GM20431 (cell line): ENCODE data around the gene SGK1.

Source experiments
- in situ Hi-C: fragments of 300-500 bp; cut with MseI, MboI; formaldehyde crosslinking; loops from one replicate; pipeline ENCODE4 v1.15.0; 2020; ENCODE audit warnings: low sequenced_read_pairs; ENCODE audit not compliant: unreplicated experiment

Gene SGK1

DNA sequence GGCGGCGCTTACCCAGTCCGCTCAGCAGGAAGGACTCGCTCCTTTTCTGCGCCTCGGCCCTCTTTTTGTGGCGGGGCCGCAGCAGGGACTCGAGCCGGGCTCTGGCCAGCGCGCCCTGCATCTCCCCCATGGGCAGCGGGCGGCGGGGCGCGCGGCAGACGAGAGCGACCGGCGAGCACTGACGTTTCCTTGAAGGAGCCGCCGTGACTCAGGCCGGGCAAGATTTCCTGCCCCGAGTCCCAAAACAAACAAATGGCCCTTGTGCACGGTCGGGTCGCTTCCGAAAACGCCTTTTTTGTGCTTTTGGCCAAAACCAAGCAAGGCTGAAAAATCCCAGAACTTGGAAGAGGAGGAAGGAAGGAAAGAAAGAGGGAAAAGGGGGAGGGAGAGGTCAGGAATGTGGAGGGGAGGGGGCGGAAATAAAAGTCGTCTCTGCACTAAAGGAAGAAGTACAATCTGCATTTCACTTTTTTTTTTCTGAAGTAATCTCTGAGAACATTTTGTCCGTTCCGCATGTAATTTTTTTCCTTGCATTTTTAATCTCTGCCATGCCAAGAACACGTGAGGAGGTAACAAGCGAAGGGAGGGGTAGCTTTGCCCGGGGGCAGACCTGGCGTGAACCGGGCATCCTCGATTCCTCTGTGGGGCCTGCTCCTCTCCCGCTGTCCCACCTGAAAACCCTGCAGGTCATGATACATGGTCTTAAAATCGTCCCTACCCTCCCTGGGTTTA, 142.2 kb downstream of the SGK1 start:
- in situ Hi-C loops = no loop called here

DNA sequence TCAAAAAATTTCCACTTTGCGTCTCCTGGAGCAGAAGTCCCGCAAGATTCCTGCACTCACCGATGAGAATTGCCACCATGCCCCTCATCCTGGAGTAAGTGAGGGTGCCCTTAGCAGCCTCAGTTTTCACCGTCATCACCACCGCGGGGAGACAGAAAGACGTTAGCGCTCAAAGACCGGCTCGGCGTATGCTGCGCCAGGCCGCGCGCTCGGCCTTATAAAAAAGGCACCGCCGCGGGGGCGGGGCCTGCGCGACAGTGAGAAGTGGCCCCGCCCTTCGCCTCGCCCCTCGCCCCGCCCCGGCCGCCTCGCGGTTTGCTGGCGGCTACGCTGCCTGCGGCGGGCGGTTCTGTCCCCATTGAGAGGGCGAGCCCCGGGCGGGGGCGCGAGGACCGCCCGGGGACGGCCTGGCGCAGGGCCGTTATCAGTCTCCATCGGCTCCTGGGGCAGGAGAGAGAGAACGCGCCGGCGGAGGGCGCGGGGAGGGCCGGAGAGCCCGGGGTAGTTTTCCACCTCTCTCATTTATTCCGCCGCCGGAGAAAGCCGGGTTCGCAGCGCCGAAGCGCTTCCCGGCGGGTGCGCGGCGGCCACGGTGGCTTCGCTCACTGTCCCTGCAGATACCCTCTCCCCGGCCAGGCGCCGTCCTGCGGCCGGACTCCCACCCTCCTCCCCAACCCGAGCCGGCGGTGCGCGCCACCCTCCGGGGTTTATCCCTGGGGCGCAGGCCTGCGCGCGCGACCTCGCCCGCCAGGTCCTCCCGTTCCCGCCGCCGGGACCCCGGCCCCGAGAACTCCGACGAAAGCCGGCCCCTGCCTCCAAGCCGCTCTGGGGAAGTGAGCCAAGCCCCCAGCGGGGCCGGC, 143.0 kb downstream of the SGK1 start:
- in situ Hi-C loops = loop anchor here (25.0 kb wide), 2 partner anchors 762 to 1262 kb away; no protein-coding TSS in a partner anchor

DNA sequence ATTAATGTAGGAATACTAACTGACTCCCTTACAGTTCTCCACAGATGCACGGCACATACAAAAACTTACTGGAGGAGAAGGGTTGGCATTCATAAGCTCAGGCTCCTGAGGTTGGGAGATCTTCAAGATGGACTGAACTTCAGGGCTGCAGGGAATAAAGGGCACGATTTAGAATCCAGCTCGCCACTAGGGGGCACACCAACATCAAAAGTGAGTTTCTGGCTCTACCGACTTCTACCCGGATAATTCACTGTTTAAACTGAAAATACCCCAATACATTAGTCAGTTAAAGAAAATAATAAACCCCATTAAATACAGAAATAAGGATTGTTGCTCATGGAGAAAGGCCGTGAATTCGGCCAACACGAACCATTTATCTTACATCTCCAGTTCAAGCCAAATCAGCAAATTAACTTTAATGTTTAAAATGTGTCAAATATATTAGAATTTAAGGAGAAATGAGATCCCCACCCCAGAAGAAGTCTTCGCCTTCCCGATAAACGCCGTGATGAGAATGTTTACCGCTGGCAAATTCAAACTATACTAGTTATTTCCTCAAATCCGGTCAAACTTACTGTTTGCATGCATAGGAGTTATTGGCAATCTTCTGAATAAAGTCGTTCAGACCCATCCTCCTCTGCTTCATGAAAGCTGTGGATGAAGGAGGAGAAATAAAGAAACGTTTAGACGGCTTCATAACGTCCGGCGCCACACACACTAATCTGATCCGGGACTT, 143.8 kb downstream of the SGK1 start:
- in situ Hi-C loops = loop anchor here (25.0 kb wide), 2 partner anchors 763 to 1263 kb away; no protein-coding TSS in a partner anchor

DNA sequence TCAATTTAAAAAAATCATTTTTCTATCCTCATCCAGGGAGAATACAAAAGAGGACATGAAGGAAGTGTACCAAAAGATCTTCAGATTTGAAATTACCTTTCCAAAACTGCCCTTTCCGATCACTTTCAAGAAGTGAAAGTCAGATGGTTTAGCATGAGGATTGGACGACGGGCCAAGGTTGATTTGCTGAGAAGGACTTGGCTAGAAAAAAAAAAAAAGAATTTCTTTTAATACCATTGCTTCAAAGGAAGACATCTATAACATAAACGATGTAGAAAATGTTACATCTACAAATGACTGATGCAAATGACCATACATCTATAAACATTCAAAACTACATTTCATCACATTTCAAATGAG, 144.6 kb downstream of the SGK1 start:
- in situ Hi-C loops = loop anchor here (25.0 kb wide), 2 partner anchors 764 to 1264 kb away; no protein-coding TSS in a partner anchor

DNA sequence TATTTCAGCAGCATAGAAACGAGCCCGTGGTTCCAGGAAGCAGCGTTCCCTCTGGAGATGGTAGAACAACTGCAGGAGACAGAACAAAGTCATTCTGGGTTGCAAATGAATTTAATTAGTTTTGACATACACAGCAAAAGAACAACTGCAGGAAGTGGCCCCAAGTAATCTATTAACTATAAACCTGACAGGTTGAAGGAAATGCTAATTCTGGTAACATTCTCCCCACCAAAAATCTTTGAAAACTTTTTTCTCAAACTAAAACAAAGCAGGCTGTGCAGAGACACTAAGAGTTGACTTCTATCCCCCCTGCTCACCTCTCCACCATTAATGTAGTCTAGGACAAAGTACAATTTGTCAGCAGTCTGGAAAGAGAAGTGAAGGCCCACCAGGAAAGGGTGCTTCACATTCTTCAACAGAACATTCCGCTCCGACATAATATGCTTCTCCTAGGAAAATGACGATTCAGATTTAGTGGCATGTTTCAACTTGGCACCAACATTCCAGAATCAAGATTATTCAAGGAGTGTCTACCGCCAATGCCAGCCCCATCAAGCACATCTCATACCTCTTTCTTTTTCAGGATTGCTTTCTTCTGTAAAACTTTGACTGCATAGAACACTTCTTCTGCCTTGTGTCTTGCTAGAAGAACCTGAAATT, 145.1 kb downstream of the SGK1 start:
- in situ Hi-C loops = loop anchor here (25.0 kb wide), 2 partner anchors 764 to 1264 kb away; no protein-coding TSS in a partner anchor

DNA sequence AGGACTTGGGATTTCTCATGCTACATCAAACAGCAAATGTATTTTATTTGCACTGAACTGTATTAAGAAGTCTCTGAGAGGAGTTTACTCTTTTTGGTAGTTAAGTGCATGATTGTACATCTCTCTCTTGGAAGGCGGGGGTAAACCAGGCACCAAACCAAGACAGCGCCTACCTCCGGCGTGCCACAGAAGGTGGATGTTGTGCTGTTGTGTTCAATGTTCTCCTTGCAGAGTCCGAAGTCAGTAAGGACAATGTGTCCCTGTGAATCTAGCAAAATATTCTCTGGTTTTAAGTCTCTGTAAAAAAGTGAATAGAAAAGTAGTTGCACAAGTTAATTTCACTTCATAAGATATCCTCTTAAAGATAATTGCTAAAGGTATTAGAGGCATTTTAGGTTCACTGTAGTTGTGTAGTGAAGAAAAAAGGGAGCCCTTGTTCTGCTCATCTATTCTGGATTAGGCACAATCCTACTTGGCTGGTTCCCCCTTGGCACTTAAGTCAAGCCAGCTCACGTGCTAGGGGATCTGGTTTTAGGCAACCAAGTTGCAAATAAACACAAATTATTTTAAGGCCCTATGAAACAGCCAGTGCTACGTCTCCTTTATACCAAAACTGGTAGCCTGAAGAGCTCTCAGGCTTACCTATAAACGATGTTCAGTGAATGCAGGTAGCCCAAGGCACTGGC, 145.7 kb downstream of the SGK1 start:
- in situ Hi-C loops = loop anchor here (25.0 kb wide), 2 partner anchors 765 to 1265 kb away; no protein-coding TSS in a partner anchor

DNA sequence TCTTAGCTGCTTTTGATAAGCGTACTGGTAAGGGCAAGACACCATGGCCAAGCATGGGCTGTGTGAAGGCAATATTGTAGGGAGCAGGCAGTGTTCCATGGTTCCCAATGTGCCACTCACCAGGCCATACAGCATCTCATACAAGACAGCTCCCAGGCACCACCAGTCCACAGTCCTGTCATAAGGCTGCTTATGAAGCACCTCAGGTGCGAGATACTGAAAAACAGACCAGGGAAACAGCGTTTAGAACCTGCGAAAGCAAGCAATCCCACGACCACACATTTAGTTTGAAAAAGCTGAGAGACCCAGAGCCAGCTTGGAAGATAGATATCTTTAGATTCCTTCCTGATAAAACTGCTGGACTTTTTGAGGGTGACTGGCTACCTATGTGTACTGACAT, 146.4 kb downstream of the SGK1 start:
- in situ Hi-C loops = loop anchor here (25.0 kb wide), 2 partner anchors 766 to 1266 kb away; no protein-coding TSS in a partner anchor

DNA sequence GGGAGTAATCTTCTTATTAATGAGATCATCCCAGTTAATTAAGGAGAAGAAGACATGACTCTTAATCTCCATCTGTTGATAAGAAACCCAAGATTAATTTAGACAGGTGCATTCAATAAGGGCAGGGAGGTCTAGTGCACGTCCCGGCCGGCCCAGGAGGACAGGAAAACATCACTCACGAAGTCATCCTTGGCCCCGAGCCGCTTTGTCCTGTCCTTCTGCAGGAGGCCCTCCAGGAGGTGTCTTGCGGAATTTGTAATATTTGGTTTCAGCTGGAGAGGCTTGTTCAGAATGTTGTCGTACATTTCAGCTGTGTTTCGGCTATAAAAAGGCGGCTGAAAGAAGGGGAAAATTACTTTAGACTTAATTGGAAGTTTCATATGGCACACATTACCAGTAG, 147.1 kb downstream of the SGK1 start:
- in situ Hi-C loops = loop anchor here (25.0 kb wide), 2 partner anchors 766 to 1266 kb away; no protein-coding TSS in a partner anchor

DNA sequence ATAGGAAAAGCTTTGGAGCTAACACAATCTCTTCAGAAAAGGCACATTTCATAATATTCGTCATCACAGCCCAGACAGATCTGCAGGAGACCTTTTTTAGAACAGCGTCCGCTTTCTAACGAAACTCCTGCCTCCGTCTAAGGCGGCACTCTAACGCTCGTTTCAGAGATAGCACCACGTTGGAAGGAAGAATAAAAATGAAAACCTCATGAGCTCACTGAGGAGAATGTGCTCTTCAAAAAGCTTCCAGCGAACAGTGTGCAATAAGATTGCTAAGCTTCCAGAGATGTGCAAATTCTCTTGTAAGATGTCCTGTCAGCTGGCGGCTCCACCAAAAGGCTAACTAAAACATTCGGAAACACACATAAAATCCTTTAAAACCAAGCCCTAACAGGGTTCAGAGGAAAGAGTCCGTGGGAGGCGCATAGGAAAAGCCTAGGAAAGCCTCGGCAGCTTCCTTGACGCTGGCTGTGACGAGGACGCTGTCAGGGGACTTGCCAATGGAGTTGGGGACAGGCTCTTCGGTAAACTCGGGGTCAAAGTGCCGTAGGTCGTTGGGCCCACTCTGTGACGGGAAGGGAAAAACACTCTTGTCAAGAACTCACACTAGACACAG, 147.9 kb downstream of the SGK1 start:
- in situ Hi-C loops = loop anchor here (10.0 to 25.0 kb wide), 3 partner anchors 475 to 1267 kb away; no protein-coding TSS in a partner anchor

DNA sequence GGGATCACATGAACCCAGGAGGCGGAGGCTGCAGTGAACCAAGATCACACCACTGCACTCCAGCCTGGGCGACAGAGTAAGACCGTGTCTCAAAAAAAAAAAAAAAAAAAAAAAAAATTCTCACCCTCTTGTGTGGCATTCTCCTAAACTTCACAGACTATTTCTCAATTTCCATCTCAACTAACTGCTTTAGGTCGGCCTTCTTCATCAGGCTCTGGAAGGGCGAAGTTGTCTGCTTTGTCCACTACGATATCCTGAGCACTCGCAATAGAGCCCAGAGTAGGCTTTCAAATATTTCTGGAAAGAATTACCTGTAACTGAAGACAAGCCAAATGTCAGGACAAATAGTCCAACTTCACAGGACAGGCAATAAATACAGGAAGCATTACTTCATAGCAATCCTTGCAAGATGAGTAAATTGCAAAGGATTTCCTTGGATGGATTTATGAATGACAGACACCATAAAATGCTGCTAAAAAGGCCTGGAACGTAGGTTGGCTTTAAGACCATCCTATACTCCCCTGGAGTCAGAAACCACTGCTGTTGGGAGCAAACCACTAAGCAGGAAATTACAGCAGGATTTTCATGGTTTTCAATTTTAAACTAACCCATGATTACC, 149.2 kb downstream of the SGK1 start:
- in situ Hi-C loops = loop anchor here (10.0 to 25.0 kb wide), 3 partner anchors 476 to 1269 kb away; no protein-coding TSS in a partner anchor

DNA sequence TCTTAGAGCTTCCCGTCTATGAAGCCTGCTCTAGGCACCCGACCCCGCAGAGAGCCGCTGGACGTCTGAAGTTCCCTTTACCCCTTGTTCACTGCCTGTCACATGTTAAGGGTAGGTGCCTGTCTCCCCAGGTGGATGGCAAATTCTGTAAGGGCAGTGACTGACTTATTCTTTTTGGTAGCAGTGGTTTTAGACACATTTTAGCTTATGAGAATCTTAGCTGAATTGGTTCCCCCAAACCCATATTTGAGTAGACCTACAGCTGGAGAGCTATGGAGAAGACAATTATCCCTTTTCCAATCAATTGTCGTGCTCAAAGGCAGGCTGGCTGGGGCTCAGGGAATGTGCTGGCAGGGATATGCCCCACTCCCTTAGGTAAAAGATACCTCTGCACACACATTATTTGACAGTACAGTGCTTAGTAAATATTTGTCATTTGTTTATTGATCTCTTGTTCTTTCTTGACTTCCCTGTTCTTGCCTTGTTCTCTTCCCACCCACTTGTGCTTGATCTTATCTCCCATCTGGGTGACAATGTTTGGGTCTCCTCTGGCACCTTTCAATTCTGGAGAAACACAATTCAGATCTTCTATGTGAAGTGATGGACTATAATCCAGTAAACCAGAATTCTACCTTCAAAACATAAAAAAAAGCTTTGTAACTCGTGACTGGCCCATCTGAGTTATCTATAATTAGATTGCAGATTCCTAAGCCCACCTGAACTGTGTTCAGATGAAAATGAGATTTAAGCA, 151.2 kb downstream of the SGK1 start:
- in situ Hi-C loops = loop anchor here (10.0 to 25.0 kb wide), 3 partner anchors 478 to 1271 kb away; no protein-coding TSS in a partner anchor

DNA sequence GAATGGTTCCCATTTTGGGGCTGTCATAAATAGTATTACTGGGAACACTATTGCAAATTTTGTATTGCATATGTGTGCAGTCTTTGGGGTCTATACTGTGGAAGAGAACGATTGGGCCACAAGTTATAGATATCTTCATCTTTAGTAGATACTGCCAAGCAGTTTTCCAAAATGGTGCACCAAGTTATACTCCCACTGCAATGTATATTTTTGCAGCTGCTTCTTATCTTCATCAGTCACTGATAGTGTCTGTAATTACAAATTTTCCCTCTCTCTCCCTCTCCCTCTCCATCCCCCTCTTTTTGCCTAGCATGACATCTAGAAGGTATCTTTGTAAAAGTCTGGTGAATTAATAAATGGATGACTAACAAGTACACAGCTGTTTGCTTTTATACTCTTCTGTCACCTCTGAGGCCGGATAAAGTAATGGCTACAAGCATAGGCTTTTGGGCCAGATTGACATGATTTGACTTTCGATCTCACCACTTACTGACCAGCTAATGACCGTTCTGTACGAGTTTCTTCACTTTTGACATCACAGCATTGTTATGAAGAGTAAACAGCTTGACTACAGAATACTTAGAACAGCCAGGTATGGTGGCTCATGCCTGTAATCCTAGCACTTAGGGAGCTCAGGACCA, 152.2 kb downstream of the SGK1 start:
- in situ Hi-C loops = loop anchor here (10.0 to 25.0 kb wide), 3 partner anchors 479 to 1272 kb away; no protein-coding TSS in a partner anchor

DNA sequence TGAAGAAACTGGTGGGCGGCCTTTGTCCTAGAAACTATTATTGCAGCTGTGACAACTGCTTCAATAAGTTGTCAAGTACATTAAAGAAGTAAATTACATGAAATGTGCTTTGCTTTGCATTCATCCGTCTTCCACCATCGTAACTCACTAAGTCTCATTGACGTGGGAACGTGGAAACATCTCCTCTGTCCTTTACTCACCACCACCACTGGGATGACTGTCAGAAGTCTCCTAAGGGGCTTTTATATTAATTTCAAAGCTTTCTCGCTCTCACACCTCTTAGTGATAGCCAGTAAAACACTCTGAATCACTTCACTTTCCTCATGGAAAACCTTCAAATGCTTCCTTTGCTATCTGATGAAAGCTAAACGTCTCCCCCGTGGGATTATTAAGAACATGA, 153.6 kb downstream of the SGK1 start:
- in situ Hi-C loops = loop anchor here (10.0 to 25.0 kb wide), 3 partner anchors 481 to 1273 kb away; no protein-coding TSS in a partner anchor

DNA sequence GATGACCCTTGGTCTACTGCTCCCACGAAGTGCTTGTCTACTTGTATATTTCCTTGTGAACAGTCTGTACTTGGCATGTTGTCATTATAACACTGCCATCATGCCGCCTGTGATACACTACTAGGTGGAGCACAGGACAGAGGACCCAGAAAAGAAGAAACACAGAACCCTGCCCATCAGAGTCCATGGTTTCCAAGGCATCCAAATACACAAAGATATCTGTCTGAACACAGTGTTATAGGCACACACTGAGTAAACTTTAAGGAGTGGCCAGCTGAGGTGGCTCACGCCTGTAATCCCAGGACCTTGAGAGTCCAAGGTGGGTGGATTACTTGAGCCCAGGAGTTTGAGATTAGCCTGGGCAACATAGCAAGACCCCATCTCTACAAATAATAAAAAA, 155.0 kb downstream of the SGK1 start:
- in situ Hi-C loops = loop anchor here (10.0 to 25.0 kb wide), 3 partner anchors 482 to 1274 kb away; no protein-coding TSS in a partner anchor

DNA sequence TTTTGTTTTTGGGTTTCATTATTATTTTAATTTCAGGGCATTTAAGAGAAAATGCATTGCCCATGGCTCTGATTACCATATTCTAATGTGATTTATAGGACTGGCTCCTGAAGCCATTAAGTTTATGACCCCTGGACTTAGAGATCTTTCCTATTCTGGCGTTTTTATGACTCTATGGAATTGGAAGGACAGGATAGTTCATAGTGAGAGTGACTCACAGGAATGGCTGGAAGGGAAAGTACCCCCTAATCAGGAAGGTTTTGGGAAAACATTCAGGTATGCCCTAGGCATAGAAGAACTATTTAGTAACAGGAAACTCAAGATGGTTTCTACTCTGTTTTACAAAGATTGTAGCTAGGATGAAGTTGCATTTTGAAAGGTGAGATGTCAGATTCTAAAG, 156.9 kb downstream of the SGK1 start:
- in situ Hi-C loops = loop anchor here (10.0 to 25.0 kb wide), 3 partner anchors 484 to 1276 kb away; no protein-coding TSS in a partner anchor

DNA sequence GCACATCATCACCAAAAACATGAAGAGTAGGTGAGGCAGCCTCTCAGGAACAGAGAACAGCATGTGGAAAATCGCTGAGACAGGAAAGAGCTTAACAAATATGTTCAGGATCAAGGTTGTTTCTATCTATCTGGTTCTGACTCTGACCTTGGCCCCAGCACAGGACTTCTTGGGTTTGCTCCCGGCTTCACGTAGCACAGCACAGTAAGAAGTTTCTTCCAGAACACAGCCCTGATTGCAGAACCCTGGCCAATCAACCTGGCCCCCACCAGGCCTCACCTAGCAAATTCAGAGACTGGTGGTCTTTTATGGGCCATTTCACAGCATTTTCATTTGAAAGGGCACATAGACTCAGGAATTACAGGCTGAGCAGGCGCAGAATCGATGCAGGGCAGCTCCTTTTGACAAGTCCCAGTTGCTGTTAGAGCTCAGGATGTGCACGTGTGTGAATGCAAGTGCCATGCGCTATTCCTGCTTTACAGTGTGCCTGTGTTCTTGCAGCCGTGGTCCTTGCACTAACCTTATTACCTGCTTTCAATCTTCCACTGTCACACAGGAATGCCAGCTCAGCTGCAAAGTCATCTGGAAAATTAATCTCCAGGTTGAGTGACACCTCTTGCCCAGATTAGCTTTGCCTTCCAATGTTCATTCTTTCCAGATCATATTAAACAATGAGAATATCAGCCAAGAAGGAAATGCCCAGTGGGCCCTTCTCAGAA, 165.0 kb downstream of the SGK1 start:
- in situ Hi-C loops = loop anchor here (25.0 kb wide), 2 partner anchors 784 to 1284 kb away; no protein-coding TSS in a partner anchor
